GM21825 (cell line): ENCODE measurements around the gene COMMD3.

Source experiments
- ATAC-seq: cut with Tn5 transposase; IDR thresholded peaks from one replicate; pipeline ENCODE4 v1.9.1; 2021; ENCODE audit warnings: mild to moderate bottlenecking, moderate library complexity; ENCODE audit not compliant: unreplicated experiment

The COMMD3 gene

DNA sequence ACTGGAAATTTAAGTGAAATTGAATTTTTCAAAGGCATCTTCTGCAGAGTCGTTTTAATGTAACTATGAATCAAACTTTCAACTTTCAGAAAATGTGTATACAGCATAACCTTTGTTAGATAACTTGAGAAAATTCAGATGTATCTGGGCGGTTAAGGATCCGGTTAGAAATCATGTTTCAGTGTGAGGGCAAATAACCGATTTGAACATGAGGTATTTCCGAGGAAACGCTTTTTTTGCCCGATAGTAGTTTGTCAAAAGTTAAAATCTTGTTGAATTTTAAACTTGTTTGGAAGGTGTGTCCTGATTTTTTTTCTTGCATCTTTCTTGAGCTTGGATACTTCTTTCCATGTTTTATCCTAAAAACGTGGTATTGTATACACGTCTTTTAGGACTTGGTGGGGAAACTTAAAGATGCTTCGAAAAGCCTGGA is 3.4 kb downstream of the COMMD3 start:
- no peak for ATAC-seq

DNA sequence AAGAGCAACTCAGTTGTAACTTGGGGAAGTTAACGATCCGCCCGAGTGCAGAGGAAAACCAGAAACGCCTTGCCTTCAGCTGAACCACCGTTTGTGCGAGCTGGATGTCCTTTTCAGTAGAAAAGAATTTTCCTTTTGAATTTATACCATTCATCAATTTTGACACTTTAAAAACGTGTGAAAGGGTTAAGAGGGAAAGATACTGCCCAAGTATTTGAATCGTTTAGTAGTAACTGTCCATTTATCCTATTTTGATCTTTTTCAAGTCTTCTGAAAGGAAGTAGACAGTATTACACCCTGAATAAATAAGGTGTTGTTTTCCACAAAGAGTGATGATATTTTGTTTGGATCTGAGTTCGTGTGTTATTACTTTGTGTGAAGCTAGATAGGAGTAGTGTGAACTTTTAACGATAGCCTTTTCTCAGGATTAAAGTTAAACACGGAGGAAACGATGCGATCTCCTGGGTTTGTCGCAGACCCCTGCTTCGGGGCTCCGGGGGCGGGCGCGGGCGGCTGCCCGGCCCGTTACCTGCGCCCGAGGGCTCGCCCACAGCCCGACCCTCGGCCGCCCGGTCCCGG is 3.9 kb downstream of the COMMD3 start:
- no peak for ATAC-seq

DNA sequence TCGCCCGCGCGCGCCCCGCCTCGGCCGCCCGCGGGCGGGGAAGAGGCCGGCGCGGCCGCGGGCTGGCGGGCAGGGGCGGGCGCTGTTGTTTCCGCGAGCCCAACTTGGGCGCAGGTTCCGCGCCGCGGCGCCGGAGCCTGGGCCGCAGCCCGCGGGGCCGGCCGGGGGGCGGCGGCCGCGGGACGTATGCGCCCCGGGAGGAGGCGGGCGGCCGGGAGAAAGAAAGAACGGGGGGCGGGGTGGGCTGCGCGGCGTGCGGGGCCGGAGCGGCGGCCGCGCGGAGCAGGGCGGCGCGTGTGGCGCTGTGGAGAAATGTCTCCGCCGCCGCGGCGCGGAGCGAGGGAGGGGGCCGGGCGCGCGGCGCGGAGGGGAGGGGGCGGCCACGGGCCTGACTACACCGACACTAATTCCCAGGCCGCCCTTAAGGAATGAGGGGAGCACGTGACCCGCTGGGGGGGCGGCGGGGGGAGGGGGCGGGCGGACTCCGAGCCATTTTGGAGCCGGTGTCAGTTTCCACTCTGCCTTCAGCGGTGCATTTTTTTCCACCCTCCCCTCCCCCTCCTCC is 4.5 kb downstream of the COMMD3 start, which contains the start of gene BMI1:
TSS of gene BMI1 (plus strand) at position 509 of the 565 bp plus-strand sequence. CDS start 5,351 bp downstream, outside the sequence.
- ATAC-seq, result peak; percentile 18

DNA sequence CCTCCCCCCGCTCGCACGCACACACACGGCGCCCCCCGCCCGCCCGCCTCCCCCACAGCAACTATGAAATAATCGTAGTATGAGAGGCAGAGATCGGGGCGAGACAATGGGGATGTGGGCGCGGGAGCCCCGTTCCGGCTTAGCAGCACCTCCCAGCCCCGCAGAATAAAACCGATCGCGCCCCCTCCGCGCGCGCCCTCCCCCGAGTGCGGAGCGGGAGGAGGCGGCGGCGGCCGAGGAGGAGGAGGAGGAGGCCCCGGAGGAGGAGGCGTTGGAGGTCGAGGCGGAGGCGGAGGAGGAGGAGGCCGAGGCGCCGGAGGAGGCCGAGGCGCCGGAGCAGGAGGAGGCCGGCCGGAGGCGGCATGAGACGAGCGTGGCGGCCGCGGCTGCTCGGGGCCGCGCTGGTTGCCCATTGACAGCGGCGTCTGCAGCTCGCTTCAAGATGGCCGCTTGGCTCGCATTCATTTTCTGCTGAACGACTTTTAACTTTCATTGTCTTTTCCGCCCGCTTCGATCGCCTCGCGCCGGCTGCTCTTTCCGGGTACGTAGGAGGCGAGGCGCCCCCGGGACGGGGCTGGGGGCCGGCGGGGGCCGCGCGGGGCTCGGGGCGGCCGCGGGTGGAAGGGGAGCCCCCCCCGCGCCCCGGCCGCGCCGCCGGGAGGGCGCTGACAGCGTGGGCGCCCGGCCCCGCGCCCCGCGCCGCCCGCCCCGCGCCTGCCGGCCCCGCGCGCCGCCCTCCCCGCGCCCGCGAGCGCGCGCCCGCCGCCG is 5.2 kb downstream of the COMMD3 start:
- ATAC-seq, result no peak

DNA sequence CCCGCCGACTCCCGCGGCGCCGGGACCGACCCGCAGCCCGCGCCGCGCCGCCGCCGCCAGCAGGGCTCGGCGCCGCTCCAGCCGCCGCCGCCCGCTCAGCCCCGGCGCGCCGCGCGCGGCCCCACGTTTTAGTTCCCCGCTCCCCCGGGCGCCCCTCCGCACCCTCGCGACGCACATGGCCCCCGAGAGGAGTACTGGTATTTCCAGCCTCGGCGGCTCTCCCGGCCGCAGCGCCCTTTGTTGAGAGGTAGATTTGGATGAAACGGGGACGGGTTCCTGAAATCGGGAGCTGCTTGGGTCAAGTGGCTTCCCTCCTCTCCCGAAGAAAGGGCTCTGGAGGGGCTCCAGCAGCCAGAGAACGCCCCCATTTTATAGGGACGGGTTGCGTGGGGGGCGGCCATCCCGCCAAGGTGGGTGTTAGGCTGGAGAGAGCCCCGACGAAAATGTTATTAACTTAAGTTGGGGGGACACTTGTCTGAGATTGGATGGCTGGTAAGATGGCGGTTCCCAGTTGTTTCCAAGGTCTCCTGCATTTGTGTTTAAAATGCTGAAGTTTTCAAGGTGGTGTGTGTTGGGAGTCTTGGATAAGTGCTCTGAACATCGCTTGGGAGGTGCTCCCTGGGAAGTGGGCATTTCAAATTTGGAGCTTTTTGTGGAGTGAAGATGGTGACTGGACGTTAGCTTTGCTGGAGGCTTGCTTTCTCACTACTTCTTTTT is 5.9 kb downstream of the COMMD3 start:
- no peak for ATAC-seq

DNA sequence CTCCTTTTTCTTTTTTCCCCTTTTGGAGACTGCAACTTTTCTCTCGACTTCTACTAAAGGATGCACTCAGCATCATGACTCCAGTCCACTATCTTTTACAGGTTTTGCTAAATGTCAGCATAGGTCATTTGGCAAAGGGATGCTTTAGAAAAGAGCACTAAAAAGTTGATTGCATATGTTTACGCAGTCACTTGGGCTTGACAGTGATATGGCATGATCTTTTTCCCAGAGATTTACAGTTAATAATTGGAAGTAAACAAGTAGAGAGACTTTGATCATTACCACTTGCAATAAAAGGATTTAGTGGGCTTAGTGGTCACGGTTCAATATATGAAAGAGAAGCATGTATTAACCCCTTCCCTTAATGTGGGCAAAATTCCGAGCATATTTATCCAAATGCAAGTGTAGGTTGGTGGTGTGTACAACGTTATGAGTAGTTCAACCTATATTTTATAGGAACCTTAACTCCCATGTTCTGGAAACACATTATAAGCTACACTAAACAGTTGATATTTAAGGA is 6.5 kb downstream of the COMMD3 start:
- no peak for ATAC-seq

DNA sequence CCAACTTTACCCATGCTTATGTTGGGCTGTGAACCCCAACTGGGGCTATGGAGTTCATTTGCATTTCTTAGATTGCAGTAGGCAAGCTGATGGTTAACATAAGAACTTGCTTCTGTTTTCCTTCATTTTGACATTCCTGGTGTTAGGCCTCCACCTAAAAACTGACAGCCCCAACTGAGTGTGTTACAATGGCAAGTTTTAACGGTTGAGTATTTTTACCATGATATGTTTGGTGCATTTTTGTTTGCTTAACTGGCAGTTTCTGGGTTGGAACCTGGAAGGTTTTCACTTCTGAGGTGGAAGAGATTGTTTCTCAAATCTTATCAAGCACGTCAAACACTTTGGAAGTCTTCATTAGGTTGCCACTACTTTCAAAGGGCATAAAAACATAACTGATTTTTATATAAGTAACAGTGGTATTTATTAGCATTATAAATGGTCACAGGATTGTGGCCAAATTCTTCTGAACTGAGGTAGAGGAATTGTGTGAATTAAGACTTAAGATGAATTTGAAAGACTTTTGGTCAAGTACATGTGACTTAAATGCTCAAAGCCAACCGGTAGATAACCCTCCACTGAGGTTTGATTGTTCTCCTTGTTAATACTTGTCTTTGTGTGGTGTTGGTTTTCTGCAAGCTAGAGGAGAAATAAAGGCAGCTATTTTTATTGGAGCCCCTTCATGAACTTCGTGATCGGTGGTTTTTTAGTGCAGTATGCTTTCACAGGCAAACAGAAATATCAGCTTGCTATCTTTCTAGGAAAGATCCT is 7.5 kb downstream of the COMMD3 start:
- no peak for ATAC-seq

DNA sequence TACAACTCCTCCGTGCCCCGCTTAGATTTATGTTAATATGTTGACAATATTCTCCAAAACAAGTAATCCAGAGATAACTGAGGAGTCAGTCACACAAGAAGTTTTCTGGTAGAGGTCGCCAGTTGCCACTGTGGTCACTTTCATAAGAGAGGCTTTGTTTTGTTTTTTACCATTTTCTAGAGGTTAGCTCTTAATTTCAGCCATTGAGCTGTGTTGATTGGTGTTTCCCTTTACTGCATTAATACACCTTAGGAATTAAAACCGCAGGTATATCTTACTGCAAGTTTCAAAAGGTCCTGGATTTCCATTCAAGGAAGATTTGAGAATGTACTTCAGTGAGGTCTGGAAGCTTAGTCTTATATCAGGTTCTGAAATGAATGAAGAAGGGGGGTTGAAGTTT is 8.2 kb downstream of the COMMD3 start:
- ATAC-seq, result no peak

DNA sequence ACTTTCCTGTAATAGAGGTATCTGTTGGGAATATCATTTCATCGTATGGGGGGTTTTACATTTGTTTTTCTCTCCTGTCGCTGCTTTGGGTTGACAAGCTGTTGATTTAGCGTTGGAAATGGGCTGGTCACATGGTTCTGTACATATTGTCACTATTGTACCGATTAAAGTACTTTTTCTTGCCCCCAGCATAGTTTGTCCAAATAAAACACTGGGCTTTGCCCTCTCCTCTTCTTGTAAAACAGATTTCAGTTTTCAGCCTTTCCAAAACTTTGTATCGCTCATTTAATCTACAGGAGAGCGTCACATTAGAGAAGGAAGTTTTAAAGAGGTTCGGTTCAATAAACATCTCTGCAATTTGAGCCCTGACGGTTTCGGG is 8.7 kb downstream of the COMMD3 start:
- no peak for ATAC-seq

DNA sequence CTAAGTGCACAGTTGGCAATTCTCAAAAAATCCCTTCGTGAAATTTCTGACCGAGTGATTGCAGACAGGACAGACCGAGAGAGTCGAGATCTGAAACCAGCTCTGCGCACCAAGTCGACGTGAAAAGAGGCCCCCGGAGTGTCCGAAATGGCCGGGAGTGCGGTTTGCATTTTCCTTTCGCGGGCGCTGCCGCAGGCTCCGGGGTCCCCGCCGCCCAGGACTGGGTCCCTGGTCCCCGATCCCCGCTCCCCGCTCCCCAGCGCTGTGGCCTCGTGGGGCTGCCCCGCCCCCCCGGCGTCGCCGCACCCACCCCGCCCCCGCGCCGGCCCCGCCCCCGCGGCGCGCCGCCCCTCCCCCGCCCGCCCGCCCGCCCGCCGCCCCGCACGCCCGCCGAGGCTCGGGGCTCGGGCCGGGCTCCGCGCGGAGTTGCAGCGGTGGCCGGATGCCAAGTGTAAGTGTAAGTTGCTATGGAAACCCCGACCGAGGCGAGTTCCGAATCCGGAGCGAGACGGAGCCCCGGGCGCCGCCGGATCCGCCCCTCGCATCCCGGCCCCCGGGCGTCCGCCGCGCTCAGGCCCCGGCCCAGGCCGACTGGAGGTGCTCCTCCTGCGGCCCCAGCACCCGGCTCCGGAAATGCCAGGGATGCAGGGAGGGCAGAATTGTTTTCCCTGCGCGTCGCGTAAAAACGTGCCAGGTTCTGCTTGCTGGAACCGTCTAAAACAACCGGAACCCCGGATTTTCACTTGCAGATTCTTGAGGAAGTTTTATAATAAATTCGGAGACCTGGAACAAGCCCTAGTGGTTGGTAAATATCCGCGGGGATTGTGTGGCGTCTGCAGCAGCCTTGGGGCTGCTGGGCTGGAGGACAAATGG is 9.3 kb downstream of the COMMD3 start:
- ATAC-seq, result peak; percentile 57

DNA sequence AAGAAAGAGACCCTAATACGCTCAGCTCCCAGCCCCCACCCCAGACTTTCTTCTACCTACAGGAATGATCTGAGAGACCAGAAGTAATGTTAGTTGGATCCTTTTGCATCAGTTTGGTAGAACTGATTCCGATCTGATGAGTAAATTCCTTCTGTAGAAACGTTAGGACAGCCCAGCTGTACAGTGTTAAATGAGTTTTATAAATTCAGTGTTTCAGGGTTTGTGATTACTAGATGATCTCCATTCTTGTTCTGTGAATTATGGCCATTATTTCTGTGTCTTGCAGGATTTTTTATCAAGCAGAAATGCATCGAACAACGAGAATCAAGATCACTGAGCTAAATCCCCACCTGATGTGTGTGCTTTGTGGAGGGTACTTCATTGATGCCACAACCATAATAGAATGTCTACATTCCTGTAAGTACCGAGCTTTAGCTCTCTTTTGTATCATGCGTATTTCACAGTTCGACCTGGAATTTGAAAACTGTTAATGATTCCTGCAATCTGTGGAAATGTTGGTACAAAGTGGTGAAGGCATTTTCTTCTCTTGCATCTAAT is 10.0 kb downstream of the COMMD3 start:
- ATAC-seq, result no peak

DNA sequence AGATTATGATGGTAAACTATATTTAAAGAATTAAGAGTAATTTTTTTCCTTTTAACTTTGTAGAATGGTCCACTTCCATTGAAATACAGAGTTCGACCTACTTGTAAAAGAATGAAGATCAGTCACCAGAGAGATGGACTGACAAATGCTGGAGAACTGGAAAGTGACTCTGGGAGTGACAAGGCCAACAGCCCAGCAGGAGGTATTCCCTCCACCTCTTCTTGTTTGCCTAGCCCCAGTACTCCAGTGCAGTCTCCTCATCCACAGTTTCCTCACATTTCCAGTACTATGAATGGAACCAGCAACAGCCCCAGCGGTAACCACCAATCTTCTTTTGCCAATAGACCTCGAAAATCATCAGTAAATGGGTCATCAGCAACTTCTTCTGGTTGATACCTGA is 13.0 kb downstream of the COMMD3 start:
- ATAC-seq, result no peak

DNA sequence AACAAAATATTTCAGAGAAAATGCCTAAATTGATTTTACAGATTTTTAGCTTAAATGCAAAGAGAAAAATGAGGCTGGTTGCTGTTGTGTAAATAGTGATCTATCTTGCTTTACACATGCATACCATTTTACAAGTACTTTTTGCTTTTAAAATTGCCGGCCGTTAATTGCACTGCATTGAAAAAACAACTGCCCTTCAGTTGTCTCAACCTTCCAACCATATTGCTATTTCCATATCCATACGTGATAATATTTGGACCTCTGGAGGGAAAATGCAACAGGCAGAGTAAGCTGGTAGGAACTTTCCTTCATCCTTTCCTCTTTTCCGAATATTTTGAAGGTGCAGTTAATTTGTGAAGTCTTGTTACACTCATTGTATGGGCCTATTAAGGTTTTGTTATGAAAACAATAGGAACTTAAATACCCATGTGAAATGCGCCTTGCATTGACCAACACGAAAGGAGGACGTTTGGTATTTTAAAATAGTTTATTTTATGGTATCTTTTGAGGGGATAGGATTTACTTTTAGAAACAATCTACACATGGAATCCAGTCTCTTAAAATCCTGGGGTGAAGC is 16.0 kb downstream of the COMMD3 start:
- ATAC-seq, result no peak

DNA sequence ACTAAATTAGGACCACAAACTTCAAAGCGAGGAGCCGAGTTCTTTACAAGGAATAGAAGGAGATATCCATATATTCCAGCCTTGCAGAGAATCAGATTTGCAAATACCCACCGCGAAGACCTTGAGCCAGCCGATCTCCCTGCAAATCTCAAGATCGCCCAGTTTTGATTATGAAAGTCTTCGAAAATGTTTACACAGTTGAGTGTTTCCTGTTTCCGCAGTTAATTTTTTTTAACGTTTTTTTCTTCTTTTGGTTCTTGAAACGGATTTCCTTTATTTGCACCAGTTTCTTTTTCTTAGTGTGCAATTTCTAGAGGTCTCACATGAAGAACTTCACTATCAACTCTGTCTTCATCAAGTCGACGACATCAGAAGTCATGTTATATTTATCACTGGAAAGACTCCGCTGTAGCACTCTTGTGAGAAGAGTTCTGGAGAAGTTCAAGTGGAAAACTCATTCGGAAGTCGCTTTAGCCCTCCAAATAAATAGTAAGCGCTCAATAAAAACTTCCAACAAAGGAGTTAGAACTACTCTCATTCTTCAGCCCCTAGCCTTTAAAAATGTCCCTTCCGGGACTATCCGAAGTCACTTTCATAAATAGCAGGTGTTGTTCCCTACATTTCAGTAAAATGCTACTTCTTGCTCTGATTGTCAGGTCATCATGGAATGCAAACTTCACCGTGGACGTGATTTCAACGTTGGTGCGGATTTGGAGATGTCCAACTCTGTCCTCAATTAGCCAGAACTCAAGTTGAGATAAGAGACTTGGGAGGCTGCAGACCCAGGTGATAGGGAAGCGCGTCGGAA is 17.2 kb downstream of the COMMD3 start:
- ATAC-seq, result no peak

DNA sequence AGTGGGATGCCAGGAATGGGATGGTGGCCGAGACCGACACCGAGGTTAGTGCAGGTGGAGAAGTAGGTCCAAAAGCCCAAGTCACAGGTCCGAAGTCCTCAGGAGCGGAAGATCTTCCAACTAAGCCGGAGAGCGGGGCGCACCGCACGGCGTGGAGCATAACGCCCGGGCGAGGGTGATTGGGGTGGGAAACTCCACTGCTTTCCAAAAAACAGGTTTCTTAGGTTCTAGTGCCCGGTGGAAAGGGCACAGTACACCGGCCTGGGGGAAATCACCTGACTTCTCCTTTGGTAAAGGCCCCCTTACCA is 17.7 kb downstream of the COMMD3 start:
- no peak for ATAC-seq

DNA sequence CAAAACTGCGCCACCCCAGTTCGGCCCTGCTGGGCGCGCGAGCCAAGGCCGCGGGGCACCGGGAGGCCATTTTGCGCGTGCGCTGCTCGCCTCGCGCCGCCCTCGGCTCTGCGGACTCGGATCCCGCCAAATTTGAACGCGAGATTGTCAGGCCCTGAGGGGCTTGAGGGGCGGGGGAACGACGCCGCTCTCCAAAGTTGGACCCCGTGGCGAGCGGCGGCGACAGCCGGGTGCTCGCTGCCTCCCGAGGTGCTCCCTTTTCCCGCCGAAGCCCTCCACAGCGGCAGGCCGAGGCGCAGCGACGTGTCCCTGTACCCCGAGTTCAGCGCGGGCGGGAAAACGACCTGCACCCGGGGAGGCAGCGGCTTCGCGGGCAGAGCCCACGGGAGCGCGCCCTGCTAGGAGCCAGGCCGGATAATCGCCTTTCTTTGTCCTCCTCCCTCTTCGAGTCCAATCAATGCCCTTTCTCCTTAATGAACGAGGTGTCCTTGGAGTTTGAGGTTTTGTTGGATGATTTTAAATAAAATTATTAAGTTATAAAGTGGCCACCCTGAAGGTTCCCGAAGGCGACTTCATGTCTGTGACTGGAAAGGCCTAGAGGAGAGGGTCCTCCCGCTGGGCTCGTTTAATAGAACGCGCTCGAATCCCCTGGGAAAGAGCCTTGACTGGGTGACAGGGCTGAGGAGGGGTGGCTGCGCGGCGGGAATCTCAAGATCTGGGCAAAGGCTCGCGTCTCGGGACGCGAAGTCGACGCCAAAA is 18.4 kb downstream of the COMMD3 start:
- no peak for ATAC-seq

DNA sequence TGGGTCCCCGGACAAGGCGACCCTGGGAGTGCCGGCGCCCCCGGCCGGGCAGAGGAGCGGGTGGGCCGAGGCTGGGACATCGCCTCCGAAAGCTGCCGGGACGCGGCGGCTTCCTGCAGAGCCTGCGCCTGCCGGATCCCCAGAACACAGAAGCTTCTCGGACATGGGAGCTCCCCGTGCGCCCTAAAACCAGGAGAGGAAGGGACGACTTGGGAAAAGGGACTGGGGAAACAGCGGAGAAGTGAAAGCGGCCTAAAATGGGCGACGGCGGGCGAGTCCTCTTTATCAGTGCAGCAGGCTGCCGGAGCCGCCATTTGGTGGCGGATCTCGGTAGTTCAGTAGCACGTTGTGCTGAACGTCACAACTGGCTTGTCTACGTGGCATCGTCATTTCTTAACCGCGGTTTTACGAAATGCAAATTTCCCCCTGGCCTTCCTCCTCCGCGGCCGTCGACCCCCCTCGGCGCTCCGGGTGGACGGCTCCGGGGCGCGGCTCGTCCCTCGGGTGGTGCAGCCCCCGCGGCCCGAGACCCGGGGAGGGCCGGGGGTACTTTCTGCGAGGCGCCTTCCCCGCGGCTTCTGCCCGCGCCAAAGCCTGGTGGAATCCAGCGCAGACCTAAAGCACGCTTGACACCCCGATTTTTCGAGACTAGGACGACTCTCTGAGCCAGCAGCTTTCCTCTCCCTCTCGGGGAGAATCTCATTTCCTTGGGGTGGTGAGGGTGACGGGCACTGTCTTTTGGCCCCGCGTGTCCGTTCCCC is 19.2 kb downstream of the COMMD3 start:
- peak; percentile 37 for ATAC-seq
